WTC11 (cell line): ENCODE data around the gene KCNJ6. TPM values are rescaled to one million over a fixed set of nuclear protein-coding genes. Genes with fewer than 3 reads are reported as not detected.
"Not testable (repeated sequence)": the region's sequence is repeated elsewhere in the genome, so short reads cannot be mapped to it uniquely, and the experiment has no call there.

Experiments
- ATAC-seq: fragments of 200-7000 bp; cut with Tn5 transposase; 2 replicates; pipeline ENCODE4 v1.10.0; 2021; ENCODE audit warnings: mild to moderate bottlenecking, moderate library complexity
- CTCF ChIA-PET: fragments of 300-600 bp; sonication (Branson Sonifier 250); formaldehyde crosslinking; loops from one replicate; lab custom pipeline; 2021; ENCODE audit warnings: antibody characterized with exemption; lab: Charles Lee
- POLR2A ChIA-PET: fragments of 350-600 bp; sonication (Branson Sonifier 250); formaldehyde crosslinking; loops from one replicate; lab custom pipeline; 2021; ENCODE audit warnings: antibody characterized with exemption; lab: Charles Lee
- DNase-seq: peaks from one replicate; pipeline ENCODE4 v3.0.0; 2021; ENCODE audit warnings: low spot score
- H3K27ac Mint-ChIP-seq: 2 replicates; pipeline ENCODE4 v1.8.0; 2021; ENCODE audit warnings: mixed read lengths
- H3K27me3 Mint-ChIP-seq: 2 replicates; pipeline ENCODE4 v1.8.0; 2021; ENCODE audit warnings: low read depth, mild to moderate bottlenecking, moderate library complexity, mixed read lengths
- H3K36me3 Mint-ChIP-seq: 2 replicates; pipeline ENCODE4 v1.8.0; 2021; ENCODE audit warnings: mixed read lengths
- H3K4me1 Mint-ChIP-seq: 2 replicates; pipeline ENCODE4 v1.8.0; 2022; ENCODE audit warnings: mixed read lengths
- H3K4me3 Mint-ChIP-seq: 2 replicates; pipeline ENCODE4 v1.8.0; 2021; ENCODE audit warnings: mild to moderate bottlenecking, moderate library complexity, mixed read lengths
- H3K9me3 Mint-ChIP-seq: 2 replicates; pipeline ENCODE4 v1.8.0; 2021; ENCODE audit warnings: mixed read lengths
- ATF1 ChIP-seq: sonication (generic); formaldehyde crosslinking; IDR thresholded peaks from 2 replicates; pipeline ENCODE4 v1.8.1; 2023; ENCODE audit warnings: mild to moderate bottlenecking, moderate library complexity, missing genetic modification reagents
- EMX1 ChIP-seq: fragments of 250-450 bp; sonication (Bioruptor Pico); IDR thresholded peaks from 2 replicates; pipeline ENCODE4 v1.8.0; 2021; ENCODE audit warnings: mild to moderate bottlenecking
- NR2C2 ChIP-seq: sonication (generic); formaldehyde crosslinking; IDR thresholded peaks from 2 replicates; pipeline ENCODE4 v1.8.0; 2022; ENCODE audit warnings: mild to moderate bottlenecking, missing genetic modification reagents
- TEAD4 ChIP-seq: sonication (generic); formaldehyde crosslinking; IDR thresholded peaks from 2 replicates; pipeline ENCODE4 v1.8.0; 2022; ENCODE audit warnings: mild to moderate bottlenecking, missing genetic modification reagents
- TP53 ChIP-seq: sonication (generic); formaldehyde crosslinking; IDR thresholded peaks from 2 replicates; pipeline ENCODE4 v1.8.1; 2023; ENCODE audit warnings: mild to moderate bottlenecking, missing genetic modification reagents
- ZNF396 ChIP-seq: fragments of 250-450 bp; sonication (Bioruptor Pico); IDR thresholded peaks from 2 replicates; pipeline ENCODE4 v1.8.0; 2021; ENCODE audit warnings: mild to moderate bottlenecking, moderate library complexity, borderline replicate concordance
- ZNF423 ChIP-seq: fragments of 250-450 bp; sonication (Bioruptor Pico); IDR thresholded peaks from 2 replicates; pipeline ENCODE4 v2.1.2; 2022; ENCODE audit warnings: mild to moderate bottlenecking, moderate library complexity
- ZNF671 ChIP-seq: fragments of 250-450 bp; sonication (Bioruptor Pico); IDR thresholded peaks from 2 replicates; pipeline ENCODE4 v1.8.0; 2021; ENCODE audit warnings: mild to moderate bottlenecking
- total RNA-seq: library from RNA; stranded (reverse); gene quantifications from 3 replicates; pipeline ENCODE4 v1.2.3, GENCODE V29; 2021
- TF ChIP-seq, protein P1 (sequence below): sonication (generic); formaldehyde crosslinking; IDR thresholded peaks from 2 replicates; pipeline ENCODE4 v1.8.0; 2022; ENCODE audit warnings: mild to moderate bottlenecking, missing genetic modification reagents
- TF ChIP-seq, protein P2 (sequence below): sonication (generic); formaldehyde crosslinking; IDR thresholded peaks from 2 replicates; pipeline ENCODE4 v1.8.0; 2023; ENCODE audit warnings: mild to moderate bottlenecking, missing genetic modification reagents
- TF ChIP-seq, protein P3 (sequence below): sonication (generic); formaldehyde crosslinking; IDR thresholded peaks from 2 replicates; pipeline ENCODE4 v1.8.0; 2022; ENCODE audit warnings: missing genetic modification reagents
- TF ChIP-seq, protein P4 (sequence below): fragments of 250-450 bp; sonication (Bioruptor Pico); IDR thresholded peaks from 2 replicates; pipeline ENCODE4 v1.9.0; 2021; ENCODE audit warnings: moderate library complexity, mild to moderate bottlenecking, inconsistent platforms, borderline replicate concordance

The KCNJ6 gene
- total RNA-seq, 1 experiment from 2014 or later = 0.35 TPM

DNA sequence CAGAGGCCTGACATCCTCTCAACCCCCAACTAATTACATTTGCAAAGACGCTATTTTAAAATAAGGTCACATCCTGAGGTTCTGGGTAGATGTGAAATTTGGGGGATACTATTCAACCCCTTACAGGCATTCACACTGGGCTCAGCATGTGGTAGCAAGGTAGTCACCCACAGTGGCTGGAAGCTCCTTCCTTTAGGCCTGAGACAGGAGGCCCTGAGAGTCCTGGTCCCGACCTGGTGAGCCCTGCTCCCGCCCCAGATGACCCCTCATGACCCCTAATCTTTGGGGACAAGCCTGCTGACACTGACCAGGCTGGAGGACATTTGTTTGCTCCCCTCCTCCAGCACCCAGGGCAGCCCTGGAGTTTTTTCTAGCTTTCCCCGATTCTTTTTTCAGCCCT lies 323.8 kb downstream of the KCNJ6 start:
- peak; percentile 44 for ATAC-seq
- H3K9me3 Mint-ChIP-seq = no peaks in the 10 kb centered on the region; the same call in 1 of the 2 replicates
- H3K27me3 Mint-ChIP-seq = no peaks in the 10 kb centered on the region
- no peaks in the 10 kb centered on the region for H3K36me3 Mint-ChIP-seq
- TF ChIP-seq NR2C2 (CRISPR knock-in tag) = no peak
- TF ChIP-seq, protein P1, sequence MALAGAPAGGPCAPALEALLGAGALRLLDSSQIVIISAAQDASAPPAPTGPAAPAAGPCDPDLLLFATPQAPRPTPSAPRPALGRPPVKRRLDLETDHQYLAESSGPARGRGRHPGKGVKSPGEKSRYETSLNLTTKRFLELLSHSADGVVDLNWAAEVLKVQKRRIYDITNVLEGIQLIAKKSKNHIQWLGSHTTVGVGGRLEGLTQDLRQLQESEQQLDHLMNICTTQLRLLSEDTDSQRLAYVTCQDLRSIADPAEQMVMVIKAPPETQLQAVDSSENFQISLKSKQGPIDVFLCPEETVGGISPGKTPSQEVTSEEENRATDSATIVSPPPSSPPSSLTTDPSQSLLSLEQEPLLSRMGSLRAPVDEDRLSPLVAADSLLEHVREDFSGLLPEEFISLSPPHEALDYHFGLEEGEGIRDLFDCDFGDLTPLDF = no peak
- no peak for TF ChIP-seq ZNF671
- TF ChIP-seq TEAD4 (CRISPR knock-in tag) = no peak
- TF ChIP-seq, protein P2, sequence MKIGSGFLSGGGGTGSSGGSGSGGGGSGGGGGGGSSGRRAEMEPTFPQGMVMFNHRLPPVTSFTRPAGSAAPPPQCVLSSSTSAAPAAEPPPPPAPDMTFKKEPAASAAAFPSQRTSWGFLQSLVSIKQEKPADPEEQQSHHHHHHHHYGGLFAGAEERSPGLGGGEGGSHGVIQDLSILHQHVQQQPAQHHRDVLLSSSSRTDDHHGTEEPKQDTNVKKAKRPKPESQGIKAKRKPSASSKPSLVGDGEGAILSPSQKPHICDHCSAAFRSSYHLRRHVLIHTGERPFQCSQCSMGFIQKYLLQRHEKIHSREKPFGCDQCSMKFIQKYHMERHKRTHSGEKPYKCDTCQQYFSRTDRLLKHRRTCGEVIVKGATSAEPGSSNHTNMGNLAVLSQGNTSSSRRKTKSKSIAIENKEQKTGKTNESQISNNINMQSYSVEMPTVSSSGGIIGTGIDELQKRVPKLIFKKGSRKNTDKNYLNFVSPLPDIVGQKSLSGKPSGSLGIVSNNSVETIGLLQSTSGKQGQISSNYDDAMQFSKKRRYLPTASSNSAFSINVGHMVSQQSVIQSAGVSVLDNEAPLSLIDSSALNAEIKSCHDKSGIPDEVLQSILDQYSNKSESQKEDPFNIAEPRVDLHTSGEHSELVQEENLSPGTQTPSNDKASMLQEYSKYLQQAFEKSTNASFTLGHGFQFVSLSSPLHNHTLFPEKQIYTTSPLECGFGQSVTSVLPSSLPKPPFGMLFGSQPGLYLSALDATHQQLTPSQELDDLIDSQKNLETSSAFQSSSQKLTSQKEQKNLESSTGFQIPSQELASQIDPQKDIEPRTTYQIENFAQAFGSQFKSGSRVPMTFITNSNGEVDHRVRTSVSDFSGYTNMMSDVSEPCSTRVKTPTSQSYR (CRISPR knock-in tag) = no peak
- no peak for TF ChIP-seq ZNF396 (CRISPR knock-in tag)
- no peak for TF ChIP-seq ATF1 (CRISPR knock-in tag)
- TF ChIP-seq, protein P3, sequence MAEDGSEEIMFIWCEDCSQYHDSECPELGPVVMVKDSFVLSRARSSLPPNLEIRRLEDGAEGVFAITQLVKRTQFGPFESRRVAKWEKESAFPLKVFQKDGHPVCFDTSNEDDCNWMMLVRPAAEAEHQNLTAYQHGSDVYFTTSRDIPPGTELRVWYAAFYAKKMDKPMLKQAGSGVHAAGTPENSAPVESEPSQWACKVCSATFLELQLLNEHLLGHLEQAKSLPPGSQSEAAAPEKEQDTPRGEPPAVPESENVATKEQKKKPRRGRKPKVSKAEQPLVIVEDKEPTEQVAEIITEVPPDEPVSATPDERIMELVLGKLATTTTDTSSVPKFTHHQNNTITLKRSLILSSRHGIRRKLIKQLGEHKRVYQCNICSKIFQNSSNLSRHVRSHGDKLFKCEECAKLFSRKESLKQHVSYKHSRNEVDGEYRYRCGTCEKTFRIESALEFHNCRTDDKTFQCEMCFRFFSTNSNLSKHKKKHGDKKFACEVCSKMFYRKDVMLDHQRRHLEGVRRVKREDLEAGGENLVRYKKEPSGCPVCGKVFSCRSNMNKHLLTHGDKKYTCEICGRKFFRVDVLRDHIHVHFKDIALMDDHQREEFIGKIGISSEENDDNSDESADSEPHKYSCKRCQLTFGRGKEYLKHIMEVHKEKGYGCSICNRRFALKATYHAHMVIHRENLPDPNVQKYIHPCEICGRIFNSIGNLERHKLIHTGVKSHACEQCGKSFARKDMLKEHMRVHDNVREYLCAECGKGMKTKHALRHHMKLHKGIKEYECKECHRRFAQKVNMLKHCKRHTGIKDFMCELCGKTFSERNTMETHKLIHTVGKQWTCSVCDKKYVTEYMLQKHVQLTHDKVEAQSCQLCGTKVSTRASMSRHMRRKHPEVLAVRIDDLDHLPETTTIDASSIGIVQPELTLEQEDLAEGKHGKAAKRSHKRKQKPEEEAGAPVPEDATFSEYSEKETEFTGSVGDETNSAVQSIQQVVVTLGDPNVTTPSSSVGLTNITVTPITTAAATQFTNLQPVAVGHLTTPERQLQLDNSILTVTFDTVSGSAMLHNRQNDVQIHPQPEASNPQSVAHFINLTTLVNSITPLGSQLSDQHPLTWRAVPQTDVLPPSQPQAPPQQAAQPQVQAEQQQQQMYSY = no peak
- TF ChIP-seq EMX1 (CRISPR knock-in tag) = 0 out of 2 replicates have a peak, but pooled peaks have one; percentile 37
- no peak for TF ChIP-seq TP53 (CRISPR knock-in tag)
- 0 out of 2 replicates have a peak, but pooled peaks have one; percentile 20 for TF ChIP-seq ZNF423 (CRISPR knock-in tag)
- TF ChIP-seq, protein P4, sequence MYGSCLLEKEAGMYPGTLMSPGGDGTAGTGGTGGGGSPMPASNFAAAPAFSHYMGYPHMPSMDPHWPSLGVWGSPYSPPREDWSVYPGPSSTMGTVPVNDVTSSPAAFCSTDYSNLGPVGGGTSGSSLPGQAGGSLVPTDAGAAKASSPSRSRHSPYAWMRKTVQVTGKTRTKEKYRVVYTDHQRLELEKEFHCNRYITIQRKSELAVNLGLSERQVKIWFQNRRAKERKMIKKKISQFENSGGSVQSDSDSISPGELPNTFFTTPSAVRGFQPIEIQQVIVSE = no peak
- H3K4me1 Mint-ChIP-seq = peaks cover 28% of the 10 kb centered on the region
- no peak overlapping the region; the same call in 1 of the 2 replicates for H3K27ac Mint-ChIP-seq
- DNase-seq = no peak
- H3K4me3 Mint-ChIP-seq = peak overlapping the region; percentile 25; the same call in 1 of the 2 replicates
- POLR2A ChIA-PET = interaction anchor here (1.4 kb wide), 1 partner anchor 29 kb away, joined by 6 read pairs; no protein-coding TSS in a partner anchor
- CTCF ChIA-PET = interaction anchor here (1.0 to 1.4 kb wide), 4 partner anchors 28 to 82 kb away, joined by 4 to 9 read pairs (median 6); no protein-coding TSS in a partner anchor

DNA sequence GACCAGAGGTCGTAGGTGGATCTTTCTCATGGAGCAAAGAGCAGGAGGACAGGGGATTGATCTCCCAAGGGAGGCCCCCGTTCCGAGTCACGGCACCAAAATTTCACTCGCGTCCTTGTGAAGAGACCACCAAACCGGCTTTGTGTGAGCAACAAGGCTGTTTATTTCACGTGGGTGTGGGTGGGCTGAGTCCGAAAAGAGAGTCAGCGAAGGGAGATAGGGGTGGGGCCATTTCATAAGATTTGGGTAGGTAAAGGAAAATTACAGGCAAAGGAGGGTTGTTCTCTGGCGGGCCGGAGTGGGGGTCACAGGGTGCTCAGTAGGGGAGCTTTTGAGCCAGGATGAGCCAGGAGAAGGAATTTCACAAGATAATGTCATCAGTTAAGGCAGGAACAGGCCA lies 324.3 kb downstream of the KCNJ6 start:
- ATAC-seq, H3K27me3 Mint-ChIP-seq, H3K9me3 Mint-ChIP-seq, DNase-seq, H3K36me3 Mint-ChIP-seq, H3K4me3 Mint-ChIP-seq, H3K27ac Mint-ChIP-seq: not testable (repeated sequence)
- peaks cover 28% of the 10 kb centered on the region for H3K4me1 Mint-ChIP-seq
- CTCF ChIA-PET = interaction anchor here (1.0 to 1.4 kb wide), 3 partner anchors 28 to 83 kb away, joined by 4 to 9 read pairs (median 7); no protein-coding TSS in a partner anchor
- POLR2A ChIA-PET = interaction anchor here (1.4 kb wide), 1 partner anchor 28 kb away, joined by 6 read pairs; no protein-coding TSS in a partner anchor

DNA sequence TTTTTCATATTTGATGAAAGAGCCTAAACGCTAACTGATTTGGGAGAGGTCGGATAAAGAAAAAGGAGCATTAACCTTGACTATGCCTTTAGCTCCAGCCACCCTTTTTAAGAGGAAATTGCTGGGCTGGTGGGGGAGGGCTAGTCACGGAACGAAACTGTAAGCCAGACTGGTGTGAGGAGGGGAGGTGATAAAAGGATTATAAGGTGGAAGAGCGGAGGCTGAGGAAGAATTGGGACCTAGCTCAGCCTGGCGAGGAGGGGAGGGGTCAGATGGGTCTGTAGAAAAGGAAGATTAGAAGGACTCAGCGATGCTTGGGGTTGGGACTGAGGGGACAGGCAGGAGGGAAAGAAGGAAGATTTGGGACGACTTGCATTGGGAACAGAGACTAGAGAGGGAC lies 325.4 kb downstream of the KCNJ6 start:
- ATAC-seq, H3K36me3 Mint-ChIP-seq, H3K4me3 Mint-ChIP-seq, DNase-seq, POLR2A ChIA-PET, H3K27me3 Mint-ChIP-seq, H3K9me3 Mint-ChIP-seq, H3K27ac Mint-ChIP-seq: not testable (repeated sequence)
- peaks cover 28% of the 10 kb centered on the region for H3K4me1 Mint-ChIP-seq
- CTCF ChIA-PET = interaction anchor here (1.2 kb wide), 1 partner anchor 27 kb away, joined by 4 read pairs; no protein-coding TSS in a partner anchor

DNA sequence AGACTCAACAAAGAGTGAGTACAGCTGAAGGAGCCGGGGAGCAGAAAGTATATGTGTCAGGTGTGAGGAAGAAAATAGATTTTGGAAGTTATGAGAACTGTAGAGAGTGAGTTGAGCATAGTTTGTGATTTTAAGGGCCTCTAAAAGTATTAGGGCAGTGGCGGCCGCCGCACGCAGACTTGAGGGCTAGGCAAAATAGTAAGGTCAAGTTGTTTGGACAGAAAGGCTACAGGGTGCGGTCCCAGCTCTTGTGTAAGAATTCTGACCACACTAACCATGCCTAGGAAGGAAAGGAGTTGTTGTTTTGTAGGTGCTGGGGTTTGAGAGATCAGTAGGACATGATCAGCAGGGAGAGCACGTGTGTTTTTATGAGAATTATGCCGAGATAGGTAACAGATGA lies 327.6 kb downstream of the KCNJ6 start:
- H3K36me3 Mint-ChIP-seq, ATAC-seq, H3K9me3 Mint-ChIP-seq, DNase-seq, H3K27ac Mint-ChIP-seq, H3K4me3 Mint-ChIP-seq, CTCF ChIA-PET, H3K27me3 Mint-ChIP-seq, POLR2A ChIA-PET: not testable (repeated sequence)
- H3K4me1 Mint-ChIP-seq = peaks cover 11% of the 10 kb centered on the region; the same call in 1 of the 2 replicates
